AG10803 (cell line): ENCODE measurements around the gene DEFB132.
A peak's percentile ranks its signal among the peaks of the same experiment; 100 is the strongest.

Experiments used
- DNase-seq: peaks from one replicate; pipeline ENCODE4 v3.0.0; 2010; ENCODE audit warnings: low read depth
- H3K4me3 ChIP-seq: 2 replicates; pipeline ENCODE4 v1.5.1; 2011; ENCODE audit warnings: mild to moderate bottlenecking, low read length, control low read depth
- CTCF ChIP-seq: conservative IDR thresholded peaks from 2 replicates; pipeline ENCODE4 v1.5.1; 2011; ENCODE audit warnings: mild to moderate bottlenecking, low read length, control low read depth, inconsistent platforms

DEFB132 gene

GRCh38 chr20:284172-284571, 26.6 kb downstream of the DEFB132 start:
- H3K4me3 ChIP-seq: no peak overlapping the region
- no peak for TF ChIP-seq CTCF
- DNase-seq: no peak

GRCh38 chr20:286508-286907, 29.0 kb downstream of the DEFB132 start:
- no peak for TF ChIP-seq CTCF
- H3K4me3 ChIP-seq: no peak overlapping the region
- DNase-seq: no peak

- no peak for DNase-seq
- H3K4me3 ChIP-seq: no peak overlapping the region
- no peak for TF ChIP-seq CTCF
These were observed 31.6 kb downstream of the DEFB132 start for GRCh38 chr20:288956-289692.

- no peak for DNase-seq
- no peak for TF ChIP-seq CTCF
- peak overlapping the region; percentile 91 for H3K4me3 ChIP-seq
These were observed 32.2 kb downstream of the DEFB132 start for GRCh38 chr20:289693-290083.

GRCh38 chr20:290084-290831, 32.7 kb downstream of the DEFB132 start, which contains the start of gene C20orf96:
Gene C20orf96 (minus strand): TSS chr20:290750. CDS start chr20:290610, 140 bp downstream.
- peak; percentile 66 for TF ChIP-seq CTCF
- peak; percentile 93 for DNase-seq
- H3K4me3 ChIP-seq: peak within 1 kb of the TSS; percentile 91

- H3K4me3 ChIP-seq: no peak overlapping the region
- no peak for TF ChIP-seq CTCF
- DNase-seq: no peak
These were observed 37.1 kb downstream of the DEFB132 start for GRCh38 chr20:294602-295001.

GRCh38 chr20:295804-296203, 38.3 kb downstream of the DEFB132 start:
- H3K4me3 ChIP-seq: no peak overlapping the region
- DNase-seq: no peak
- TF ChIP-seq CTCF: no peak
